NCI-H128 (cell line): ENCODE data around the gene MYMK.

Source experiments
- DNase-seq: peaks from one replicate; lab custom pipeline; 2025; ENCODE audit not compliant: unreplicated experiment; lab: John Stamatoyannopoulos, UW

The MYMK gene

DNA sequence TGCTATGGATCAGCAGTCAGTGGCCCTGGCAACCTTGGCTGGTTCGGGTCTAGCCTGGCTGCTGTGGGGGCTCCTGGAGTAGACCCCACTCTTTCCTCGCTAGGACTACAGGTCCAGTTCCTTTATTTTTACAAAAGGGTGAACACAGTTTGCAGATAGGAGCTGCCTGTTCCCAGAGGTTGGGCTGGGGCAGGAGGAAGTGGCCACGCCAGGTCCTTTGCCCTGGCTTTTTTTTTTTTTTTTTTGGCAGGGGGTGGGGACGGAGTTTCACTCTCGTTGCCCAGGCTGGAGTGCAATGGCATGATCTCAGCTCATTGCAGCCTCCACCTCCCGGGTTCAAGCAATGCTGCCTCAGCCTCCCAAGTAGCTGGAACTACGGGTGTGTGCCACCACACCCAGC lies 53.8 kb downstream of the MYMK start:
- DNase-seq = no peak

DNA sequence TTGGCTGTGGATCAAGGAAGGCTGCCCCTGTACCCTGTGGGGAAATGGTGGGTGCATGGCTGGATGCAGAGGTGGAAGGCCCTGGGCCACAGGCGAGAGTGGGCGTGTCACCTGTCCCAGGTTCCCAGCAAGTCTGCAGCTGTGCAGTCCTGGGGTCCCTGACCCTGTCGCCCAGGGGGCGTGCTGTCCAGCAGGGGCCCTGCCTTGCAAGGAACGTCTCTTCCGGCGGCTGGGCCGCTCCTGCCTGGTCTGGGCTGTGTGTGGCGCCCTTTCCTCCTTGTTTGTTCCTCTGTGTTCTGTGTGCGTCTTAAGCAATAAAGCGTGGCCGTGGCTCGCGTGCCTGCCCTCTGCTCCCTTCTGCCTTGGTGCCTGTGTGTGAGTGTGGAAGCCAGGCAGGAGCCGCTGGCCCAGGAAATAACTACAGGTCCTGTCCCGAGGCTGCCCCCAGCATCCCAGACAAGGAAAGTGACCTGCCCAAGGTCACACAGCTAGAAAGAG lies 54.3 kb downstream of the MYMK start:
- DNase-seq = no peak

DNA sequence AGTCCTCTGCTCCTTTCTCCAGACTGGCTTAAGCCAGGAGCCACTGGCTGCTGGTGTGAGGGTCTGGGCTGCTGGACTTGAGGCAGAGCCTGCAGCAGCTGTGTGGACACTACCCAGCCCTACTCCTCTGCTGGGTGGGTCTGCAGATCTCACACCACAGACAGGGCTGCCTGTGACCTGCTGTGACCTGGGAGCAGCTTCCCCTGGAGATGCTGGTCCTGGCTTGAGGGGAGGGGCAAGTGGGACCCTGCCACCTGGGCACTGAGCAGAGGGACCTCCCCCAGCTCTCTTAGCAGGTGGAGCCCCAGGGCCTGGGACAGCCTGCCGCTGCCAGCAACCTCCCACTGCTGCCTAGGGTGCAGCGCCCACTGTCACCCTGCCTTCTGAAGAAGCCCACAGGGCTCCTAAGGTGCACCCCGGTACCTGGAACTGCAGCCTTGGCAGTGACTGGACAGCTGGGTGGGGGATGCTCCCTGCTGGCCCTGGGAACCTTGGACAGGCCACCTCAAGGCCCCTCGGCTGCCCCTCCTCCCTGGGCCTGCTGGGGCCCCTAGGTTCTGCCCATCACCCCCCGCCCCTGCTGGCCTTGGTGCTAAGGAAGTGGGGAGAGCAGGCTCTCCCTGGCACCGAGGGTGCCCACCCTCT lies 55.9 kb downstream of the MYMK start:
- DNase-seq = no peak

DNA sequence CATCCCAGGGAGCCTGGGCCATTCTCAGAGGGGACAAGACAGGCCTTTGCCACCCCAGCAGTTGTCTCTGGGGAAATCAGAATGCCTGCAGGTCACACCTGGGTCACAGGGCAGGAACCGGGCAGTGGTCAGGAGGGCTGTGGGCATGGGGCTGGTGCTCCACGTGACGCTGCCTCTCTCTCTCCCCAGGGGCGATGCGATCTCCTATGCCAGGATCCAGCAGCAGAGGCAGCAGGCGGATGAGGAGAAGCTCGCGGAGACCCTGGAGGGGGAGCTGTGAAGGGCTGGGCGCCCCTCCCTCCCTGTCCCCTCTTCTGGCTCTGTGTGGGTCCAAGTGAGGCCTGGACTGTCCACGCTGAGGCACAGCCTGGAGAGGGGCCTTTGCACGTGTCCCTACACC lies 56.4 kb downstream of the MYMK start:
- DNase-seq = no peak

DNA sequence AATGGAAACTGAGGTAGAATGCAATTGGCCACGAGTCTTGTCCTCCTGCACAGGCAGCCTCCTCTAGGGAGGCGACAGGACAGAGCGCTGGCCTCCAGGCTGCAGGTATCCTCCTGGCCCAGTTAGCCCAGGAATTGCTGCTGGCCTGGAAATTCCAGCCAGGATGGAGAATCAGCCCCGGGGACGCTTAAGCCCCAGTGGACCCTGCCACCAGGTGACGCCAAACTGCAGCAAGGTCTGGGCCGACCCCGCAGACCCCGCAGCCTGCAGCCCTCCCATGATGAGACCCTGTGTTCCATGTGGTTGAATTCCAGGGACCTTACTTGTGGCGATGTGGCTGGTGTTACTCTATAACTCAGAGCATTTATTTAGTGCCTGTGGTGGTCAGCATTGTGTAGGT lies 57.7 kb downstream of the MYMK start:
- DNase-seq = no peak

DNA sequence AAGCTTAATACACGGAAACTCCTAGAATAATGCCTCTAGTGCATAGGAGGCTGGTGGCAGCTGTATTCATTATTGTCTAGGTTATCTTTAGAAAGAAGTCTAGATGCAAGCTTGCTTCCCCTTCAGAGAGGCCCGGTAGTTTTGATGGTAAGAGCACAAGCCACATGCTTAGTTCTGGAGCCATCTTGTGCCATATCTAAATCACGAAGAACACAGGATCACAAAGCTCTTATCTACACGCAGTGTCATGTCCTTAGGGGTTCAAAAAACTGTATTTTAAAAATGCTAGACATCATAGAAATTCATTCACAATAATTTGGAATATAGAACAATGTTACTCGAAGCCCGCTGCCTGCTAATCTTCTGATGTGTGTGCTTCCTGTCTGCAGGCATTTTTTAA lies 58.8 kb downstream of the MYMK start:
- no peak for DNase-seq

DNA sequence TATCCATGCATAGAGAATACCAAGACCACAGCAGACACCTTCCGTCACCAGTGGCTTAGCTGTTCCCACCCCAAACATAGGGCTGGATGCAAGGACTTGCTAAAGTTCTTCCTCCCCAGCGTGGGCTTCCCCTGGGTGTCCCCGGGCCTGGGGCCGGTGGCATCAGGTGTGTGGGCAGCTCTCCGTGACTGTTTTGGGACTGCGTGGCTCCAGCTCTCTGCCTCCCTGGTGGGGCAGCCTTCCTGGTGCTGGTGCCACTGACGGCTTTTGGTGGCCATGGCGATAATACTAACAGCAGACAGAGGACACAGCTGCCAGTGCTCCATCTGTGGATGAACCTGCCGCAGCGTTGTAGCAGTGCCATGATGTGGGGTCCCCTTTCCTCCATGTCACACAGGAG lies 60.1 kb downstream of the MYMK start:
- no peak for DNase-seq
